NK-92 (cell line): ENCODE results near the gene KRTAP2-4.
"Not testable (repeated sequence)": the region's sequence is repeated elsewhere in the genome, so short reads cannot be mapped to it uniquely, and the experiment has no call there.

Experiments used
- DNase-seq: peaks from one replicate; lab custom pipeline; 2025; ENCODE audit not compliant: unreplicated experiment; lab: John Stamatoyannopoulos, UW

The KRTAP2-4 gene

DNA sequence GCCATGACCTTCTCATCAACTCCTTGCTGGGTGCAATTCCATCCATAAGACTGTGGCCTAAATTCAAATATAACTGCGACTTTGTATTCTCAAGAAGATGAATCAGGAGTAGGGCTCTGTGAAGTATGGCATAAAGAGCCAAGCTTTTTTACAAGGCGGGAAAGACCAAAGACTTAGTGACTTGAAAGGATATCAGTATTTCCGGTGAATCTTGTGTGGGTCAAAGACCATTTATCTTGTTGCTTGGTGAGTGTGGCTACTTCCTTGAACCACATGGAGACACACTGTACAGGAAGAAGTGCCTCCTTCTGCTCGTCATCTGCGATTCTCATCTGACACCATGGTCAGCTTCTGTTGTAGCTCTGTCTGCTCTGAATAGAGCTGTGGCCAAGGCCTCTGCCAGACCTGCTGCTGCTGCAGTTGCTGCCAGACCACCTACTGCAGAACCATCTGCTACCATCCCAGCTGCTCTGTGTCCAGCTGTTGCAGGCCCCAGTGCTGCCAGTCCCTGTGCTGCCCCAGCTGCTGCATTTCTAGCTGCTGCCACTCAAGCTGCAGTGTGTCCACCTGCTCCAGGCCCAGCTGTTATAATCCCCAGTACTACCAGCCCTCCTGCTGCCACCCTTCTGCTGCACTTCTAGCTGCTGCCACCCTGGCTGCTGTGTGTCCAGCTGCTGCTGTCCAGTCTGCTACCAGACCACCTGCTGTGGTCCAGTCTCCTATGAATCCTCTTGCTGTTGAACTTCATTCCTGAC lies 6.1 kb upstream of the KRTAP2-4 start:
- DNase-seq: no peak

DNA sequence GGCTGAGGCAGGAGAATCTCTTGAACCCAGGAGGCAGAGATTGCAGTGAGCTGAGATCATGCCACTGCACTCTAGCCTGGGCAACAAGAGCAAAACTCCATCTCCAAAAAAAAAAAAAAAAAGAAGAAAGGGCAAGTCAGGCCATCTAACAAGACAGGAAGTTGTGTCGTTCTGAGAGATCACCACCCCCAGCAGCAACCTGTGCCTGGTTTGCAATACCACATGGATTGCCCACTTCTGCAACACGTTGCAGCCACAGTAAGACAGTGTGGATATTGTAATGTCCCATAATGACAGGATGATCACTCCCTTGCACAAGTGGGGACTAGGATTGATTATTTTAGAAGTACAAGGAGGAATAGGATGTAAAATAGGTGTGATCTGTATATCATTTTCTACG lies 3.4 kb upstream of the KRTAP2-4 start:
- no peak for DNase-seq

DNA sequence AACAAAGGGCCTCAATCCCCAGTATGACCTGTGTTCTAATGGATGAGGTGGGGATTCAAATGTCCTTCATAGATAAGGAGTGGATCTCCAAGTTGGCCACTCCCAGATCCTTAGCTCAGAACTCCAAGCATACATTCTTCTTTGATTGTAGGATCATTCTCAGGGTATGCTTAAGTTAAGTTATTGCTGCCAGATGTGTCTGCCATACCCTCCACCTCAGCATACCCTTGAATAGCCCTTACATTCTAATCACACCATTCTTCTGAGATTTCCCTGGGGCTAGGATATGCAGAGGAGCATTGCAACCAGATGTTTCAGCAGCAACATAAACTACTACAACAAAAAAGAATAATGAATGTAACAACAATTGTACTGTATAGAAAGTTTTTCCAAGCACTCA lies 1.6 kb upstream of the KRTAP2-4 start:
- no peak for DNase-seq

DNA sequence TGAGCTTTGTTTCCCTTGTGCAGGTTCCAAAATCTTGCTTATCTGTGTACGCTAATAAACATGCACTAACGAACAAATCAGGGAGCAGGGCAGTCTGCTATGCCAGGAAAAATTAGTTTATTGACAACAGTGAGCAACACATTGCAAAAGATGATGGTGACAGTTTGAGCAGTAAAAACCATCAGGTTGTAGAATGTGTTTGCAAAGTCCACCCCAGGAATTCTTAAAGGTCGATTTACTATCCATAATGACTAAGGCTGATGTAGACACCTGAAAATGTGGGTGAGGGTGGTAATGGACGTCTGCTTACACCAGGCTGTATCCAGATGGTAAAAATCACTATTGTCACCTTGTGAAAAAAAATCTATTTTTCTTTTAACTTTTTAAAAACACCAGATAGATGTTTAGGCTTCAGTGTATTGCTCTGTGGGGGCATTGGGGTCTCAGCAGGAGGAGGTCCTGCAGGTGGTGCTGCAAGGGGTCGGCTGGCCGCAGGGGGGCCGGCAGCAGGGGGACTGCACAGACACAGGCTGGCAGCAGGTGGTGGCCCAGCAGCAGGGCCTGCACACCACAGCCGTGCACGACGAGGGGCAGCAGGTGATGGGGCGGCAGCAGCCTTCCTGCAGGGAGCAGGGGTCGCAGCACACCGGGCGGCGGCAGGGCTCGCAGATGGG lies 526 bp downstream of the KRTAP2-4 start:
- DNase-seq: not testable (repeated sequence)

DNA sequence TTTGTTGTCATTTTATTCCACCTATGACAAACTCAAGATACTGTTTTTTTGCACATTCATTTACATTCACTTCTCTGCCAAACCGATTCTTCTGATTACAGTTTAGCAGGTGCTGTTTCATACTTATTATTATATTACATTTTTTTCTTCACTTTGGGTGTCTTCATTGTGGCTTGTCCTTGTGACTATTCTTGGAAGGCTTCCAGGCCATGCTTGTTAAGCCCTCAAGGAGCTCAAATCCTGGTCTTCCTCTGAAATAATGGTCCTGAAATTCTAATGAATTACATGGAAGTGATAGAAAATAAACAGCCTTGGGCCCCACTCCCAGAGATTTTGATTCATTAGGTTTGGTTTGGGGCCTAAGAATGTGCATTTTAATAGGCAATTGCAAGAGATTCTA lies 1.4 kb downstream of the KRTAP2-4 start:
- DNase-seq: no peak

DNA sequence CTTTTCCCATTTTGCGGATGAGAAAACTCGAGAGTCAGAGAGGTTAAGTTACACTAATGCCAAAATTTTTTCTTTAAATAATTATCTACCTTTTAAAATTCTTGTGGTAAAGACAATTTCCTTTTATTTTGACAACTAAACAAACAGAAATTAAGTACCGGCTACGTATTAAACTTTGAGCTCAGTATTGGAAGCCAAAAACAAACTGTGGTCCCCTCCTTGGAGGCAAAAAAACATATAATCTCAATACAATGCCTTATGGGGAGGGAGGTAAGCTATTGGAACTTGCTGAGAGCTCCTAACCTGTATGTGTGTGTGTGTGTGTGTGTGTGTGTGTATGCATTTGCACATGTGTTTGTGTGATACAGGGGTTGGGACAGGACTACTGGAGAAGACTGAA lies 2.2 kb downstream of the KRTAP2-4 start:
- DNase-seq: no peak

- DNase-seq: no peak
Observed at GRCh38 chr17:41061964-41062363, 3.7 kb downstream of the KRTAP2-4 start.

DNA sequence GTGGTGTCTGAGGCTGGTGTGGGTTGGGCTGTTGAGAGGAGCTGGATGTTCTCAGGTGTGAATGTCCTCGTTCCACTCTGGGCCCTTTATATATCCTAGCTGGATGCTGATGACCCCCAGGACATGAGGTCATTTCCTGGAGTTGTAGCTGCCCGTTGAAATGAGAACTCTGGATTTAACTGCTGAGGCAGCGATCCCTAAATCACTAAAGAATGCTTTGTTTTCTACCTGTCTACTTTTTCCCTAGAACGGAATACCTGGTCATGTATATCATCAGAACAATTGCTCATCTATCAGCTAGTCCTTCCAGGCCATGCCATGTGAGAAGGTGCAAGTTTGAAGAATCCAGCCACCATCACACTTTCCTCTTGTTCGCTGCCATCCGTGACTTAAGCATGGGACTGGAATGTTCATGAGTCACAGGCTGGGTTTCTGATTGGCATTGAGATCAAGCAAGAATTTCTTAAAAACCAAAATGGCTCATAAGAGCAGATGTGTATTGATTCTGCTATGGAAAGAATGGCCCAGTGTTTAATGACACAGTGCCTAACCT lies 5.6 kb downstream of the KRTAP2-4 start, which contains the start of gene KRTAP2-3:
Gene KRTAP2-3, minus strand, starts transcription at position 63 of the 553 bp plus-strand sequence. CDS start 64 bp downstream, outside the sequence.
- no peak for DNase-seq

GRCh38 chr17:41059276-41060051 lies 6.2 kb downstream of the KRTAP2-4 start:
- DNase-seq: not testable (repeated sequence)

GRCh38 chr17:41058741-41059140 lies 6.9 kb downstream of the KRTAP2-4 start:
- DNase-seq: no peak

DNA sequence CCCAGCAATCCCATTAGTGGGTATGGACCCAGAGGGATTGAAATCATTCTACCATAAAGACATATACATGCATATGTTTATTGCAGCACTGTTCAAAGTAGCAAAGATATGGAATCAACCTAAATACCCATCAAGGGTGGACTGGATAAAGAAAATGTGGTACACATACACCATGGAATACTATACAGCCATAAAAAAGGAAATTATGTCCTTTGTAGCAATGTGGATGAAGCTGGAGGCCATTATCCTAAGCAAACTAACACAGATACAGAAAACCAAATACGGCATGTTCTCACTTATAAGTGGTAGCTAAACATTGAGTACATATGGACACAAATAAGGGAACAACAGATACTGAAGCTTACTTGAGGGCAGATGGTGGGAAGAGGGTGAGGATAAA lies 8.1 kb downstream of the KRTAP2-4 start:
- DNase-seq: no peak

DNA sequence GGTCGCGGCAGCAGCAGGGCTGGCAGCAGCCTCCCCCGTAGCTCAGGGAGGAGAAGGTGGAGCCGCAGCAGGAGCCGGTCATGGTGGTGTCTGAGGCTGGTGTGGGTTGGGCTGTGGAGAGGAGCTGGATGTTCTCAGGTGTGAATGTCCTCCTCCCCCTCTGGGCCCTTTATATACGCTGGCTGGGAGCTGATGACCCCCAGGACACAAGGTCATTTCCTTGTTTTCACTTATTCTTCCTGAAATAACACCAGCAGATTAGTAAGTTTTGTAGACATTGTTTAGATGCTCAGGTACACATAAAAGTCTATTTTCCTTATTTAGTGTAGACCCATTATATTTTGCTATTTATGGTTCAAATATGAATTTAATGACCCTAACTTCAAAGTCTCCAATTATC lies 10.5 kb downstream of the KRTAP2-4 start, which contains the start of gene KRTAP2-2:
Gene KRTAP2-2, minus strand, starts transcription at position 101 of the 400 bp plus-strand sequence. Its CDS starts 19 bp downstream, at position 82.
- DNase-seq: not testable (repeated sequence)

GRCh38 chr17:41054556-41054955 lies 11.1 kb downstream of the KRTAP2-4 start:
- not testable (repeated sequence) for DNase-seq

DNA sequence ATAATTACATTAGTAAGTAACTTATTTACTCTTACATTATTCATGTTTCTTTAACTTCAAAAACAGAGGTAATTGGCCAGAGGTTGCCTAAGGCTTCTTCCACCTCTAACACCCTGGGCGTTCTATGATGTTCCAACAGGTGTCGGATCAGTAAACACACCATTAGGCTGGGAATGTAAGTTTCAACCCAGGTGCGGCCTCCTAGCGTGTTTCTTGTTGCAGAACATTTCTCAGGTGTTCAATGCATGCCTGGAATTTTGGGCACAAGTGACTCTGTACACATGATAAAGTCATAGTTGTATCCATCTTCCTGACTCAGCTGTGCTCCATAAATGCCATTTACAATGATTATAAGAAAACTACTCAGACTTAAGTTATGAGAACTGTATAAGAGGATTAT lies 11.7 kb downstream of the KRTAP2-4 start:
- DNase-seq: no peak

- no peak for DNase-seq
Observed at GRCh38 chr17:41052566-41052965, 13.1 kb downstream of the KRTAP2-4 start.

GRCh38 chr17:41049110-41049509 lies 16.6 kb downstream of the KRTAP2-4 start:
- no peak for DNase-seq

- DNase-seq: no peak
Observed at GRCh38 chr17:41048441-41048840, 17.2 kb downstream of the KRTAP2-4 start.

DNA sequence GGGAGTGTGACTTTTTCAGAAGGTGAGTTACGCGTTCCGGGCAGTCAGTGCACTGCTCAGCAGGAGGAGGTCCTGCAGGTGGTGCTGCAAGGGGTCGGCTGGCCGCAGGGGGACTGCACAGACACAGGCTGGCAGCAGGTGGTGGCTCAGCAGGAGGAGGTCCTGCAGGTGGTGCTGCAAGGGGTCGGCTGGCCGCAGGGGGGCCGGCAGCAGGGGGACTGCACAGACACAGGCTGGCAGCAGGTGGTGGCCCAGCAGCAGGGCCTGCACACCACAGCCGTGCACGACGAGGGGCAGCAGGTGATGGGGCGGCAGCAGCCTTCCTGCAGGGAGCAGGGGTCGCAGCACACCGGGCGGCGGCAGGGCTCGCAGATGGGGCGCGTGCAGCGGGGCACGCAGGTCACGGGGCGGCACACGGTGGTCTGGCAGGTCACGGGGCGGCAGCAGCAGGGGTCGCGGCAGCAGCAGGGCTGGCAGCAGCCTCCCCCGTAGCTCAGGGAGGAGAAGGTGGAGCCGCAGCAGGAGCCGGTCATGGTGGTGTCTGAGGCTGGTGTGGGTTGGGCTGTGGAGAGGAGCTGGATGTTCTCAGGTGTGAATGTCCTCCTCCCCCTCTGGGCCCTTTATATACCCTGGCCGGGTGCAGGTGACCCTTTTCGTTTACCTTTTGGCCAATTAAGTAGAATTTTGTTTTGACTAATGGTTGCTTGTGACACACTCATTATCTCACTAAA lies 18.8 kb downstream of the KRTAP2-4 start, which contains the start of gene KRTAP2-1:
Gene KRTAP2-1, minus strand, starts transcription at position 582 of the 731 bp plus-strand sequence. Its CDS starts 49 bp downstream, at position 533.
- DNase-seq: not testable (repeated sequence)

- DNase-seq: no peak
Observed at GRCh38 chr17:41042953-41043352, 22.7 kb downstream of the KRTAP2-4 start.
